Fibroblast of mammary gland (primary cell): ENCODE data around the gene BRPF1.

Source experiments
- DNase-seq: peaks from one replicate; pipeline ENCODE4 v3.0.0-alpha.2; 2010; ENCODE audit warnings: low read depth
- H3K4me3 ChIP-seq: 2 replicates; pipeline ENCODE4 v1.5.1; 2011; ENCODE audit warnings: low read depth, mild to moderate bottlenecking, low read length, moderate library complexity; ENCODE audit not compliant: control insufficient read depth
- CTCF ChIP-seq: conservative IDR thresholded peaks from 2 replicates; pipeline ENCODE4 v1.5.1; 2011; ENCODE audit warnings: low read depth, low read length, inconsistent platforms; ENCODE audit not compliant: control insufficient read depth, insufficient read depth

Gene BRPF1

GRCh38 chr3:9762871-9763270 is 31.3 kb downstream of the BRPF1 start:
- no peak overlapping the region for H3K4me3 ChIP-seq
- TF ChIP-seq CTCF: no peak
- no peak for DNase-seq

- DNase-seq: peak; percentile 41
- no peak for TF ChIP-seq CTCF
- no peak overlapping the region for H3K4me3 ChIP-seq
These were observed 34.3 kb downstream of the BRPF1 start for GRCh38 chr3:9765865-9766264.

- no peak overlapping the region for H3K4me3 ChIP-seq
- DNase-seq: no peak
- TF ChIP-seq CTCF: no peak
These were observed 35.9 kb downstream of the BRPF1 start for GRCh38 chr3:9767418-9767817.

GRCh38 chr3:9768141-9768775 is 36.7 kb downstream of the BRPF1 start:
- no peak overlapping the region for H3K4me3 ChIP-seq
- no peak for TF ChIP-seq CTCF
- no peak for DNase-seq

- peak overlapping the region; percentile 59 for H3K4me3 ChIP-seq
- TF ChIP-seq CTCF: no peak
- DNase-seq: no peak
These were observed 37.5 kb downstream of the BRPF1 start for GRCh38 chr3:9769012-9769411.

- DNase-seq: peak; percentile 43
- peak within 1 kb of the TSS; percentile 59 for H3K4me3 ChIP-seq
- TF ChIP-seq CTCF: no peak
These were observed 38.1 kb downstream of the BRPF1 start, which contains the start of gene CAMK1 for GRCh38 chr3:9769426-9770275. TSS of gene CAMK1 (minus strand) at chr3:9769947. CDS start at chr3:9767749, 2,198 bp downstream.
